Prostate gland (tissue), 2 donors: ENCODE results near the gene PBLD. TPM values are rescaled to one million over a fixed set of nuclear protein-coding genes. Genes with fewer than 3 reads are reported as not detected.

ENCODE experiments used
- DNase-seq: peaks from one replicate; pipeline ENCODE4 v3.0.0-alpha.2; 2019; ENCODE audit warnings: low spot score
- H3K27ac ChIP-seq, 2 donors: fragments of 200-600 bp; sonication (generic); 2 replicates each; pipeline ENCODE4 v1.5.1; 2017 to 2019
- H3K27me3 ChIP-seq: fragments of 200-600 bp; sonication (generic); replicated peaks from 2 replicates; pipeline ENCODE4 v1.5.1; 2019; ENCODE audit not compliant: insufficient read depth
- H3K36me3 ChIP-seq, 2 donors: fragments of 200-600 bp; sonication (generic); 1 replicate in 1 of 2; 2 replicates in 1 of 2; pipeline versions ENCODE4 v1.5.1 to v1.8.1; 2017 to 2019
- H3K4me1 ChIP-seq: fragments of 200-600 bp; sonication (generic); replicated peaks from 2 replicates; pipeline ENCODE4 v1.5.1; 2019
- H3K4me3 ChIP-seq, 2 donors: fragments of 200-600 bp; sonication (generic); 2 replicates each; pipeline ENCODE4 v1.5.1; 2017 to 2019
- H3K9me3 ChIP-seq: fragments of 200-600 bp; sonication (generic); 2 replicates; pipeline ENCODE4 v1.5.1; 2017
- POLR2A ChIP-seq: fragments of 450-650 bp; IDR thresholded peaks from one replicate; pipeline ENCODE4 v1.6.1; 2016; ENCODE audit warnings: antibody characterized with exemption, mild to moderate bottlenecking
- POLR2AphosphoS5 ChIP-seq: sonication (generic); formaldehyde crosslinking; IDR thresholded peaks from one replicate; pipeline ENCODE4 v1.6.1; 2017; ENCODE audit warnings: antibody characterized with exemption
- WGBS: methylation state at CpG from one replicate; pipeline ENCODE4 v1.1.5; 2018; 5-methylcytosine and 5-hydroxymethylcytosine counted together
- intact Hi-C: fragments of 100-400 bp; cut with DNase I; formaldehyde crosslinking; loops from one replicate; pipeline ENCODE4 v1.14.2; 2022
- total RNA-seq, 2 donors: library from RNA; depleted of rRNA; stranded (reverse); fragments of >200 nt; gene quantifications; one replicate each; pipeline ENCODE4 v1.1.0, GENCODE V29; 2016
- TF ChIP-seq, protein P1 (sequence below), 4 experiments: fragments of 200-600 bp in 2 of 4; fragments of 450-650 bp in 2 of 4; sonication (generic) in 2 of 4; IDR thresholded peaks; 1 replicate in 3 of 4; 2 replicates in 1 of 4; pipeline ENCODE4 v1.5.1; 2016 to 2019; ENCODE audit warnings: antibody characterized with exemption in 4 of 4, mild to moderate bottlenecking in 2 of 4, moderate library complexity in 2 of 4

Gene PBLD
- total RNA-seq, 2 donors from 2014 or later: 8.6 to 8.7 TPM

GRCh38 chr10:68242051-68242450 is 90.7 kb downstream of the PBLD start:
- Histone ChIP-seq H3K36me3 (no peaks in the 10 kb centered on the region), H3K27ac (no peak overlapping the region), H3K4me3 (no peak overlapping the region), H3K4me1 (no peaks in the 10 kb centered on the region), H3K27me3 (no peaks in the 10 kb centered on the region), H3K9me3 (no peaks in the 10 kb centered on the region)
- WGBS: 97% methylated on average over 2 of the region's 2 CpGs
- intact Hi-C loops: no loop called here
- no peak for DNase-seq
- TF ChIP-seq POLR2A (no peak), POLR2AphosphoS5 (no peak)
- TF ChIP-seq, protein P1, sequence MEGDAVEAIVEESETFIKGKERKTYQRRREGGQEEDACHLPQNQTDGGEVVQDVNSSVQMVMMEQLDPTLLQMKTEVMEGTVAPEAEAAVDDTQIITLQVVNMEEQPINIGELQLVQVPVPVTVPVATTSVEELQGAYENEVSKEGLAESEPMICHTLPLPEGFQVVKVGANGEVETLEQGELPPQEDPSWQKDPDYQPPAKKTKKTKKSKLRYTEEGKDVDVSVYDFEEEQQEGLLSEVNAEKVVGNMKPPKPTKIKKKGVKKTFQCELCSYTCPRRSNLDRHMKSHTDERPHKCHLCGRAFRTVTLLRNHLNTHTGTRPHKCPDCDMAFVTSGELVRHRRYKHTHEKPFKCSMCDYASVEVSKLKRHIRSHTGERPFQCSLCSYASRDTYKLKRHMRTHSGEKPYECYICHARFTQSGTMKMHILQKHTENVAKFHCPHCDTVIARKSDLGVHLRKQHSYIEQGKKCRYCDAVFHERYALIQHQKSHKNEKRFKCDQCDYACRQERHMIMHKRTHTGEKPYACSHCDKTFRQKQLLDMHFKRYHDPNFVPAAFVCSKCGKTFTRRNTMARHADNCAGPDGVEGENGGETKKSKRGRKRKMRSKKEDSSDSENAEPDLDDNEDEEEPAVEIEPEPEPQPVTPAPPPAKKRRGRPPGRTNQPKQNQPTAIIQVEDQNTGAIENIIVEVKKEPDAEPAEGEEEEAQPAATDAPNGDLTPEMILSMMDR (IDR thresholded peaks at IDR 0.05): no peak

GRCh38 chr10:68239596-68240150 is 93.1 kb downstream of the PBLD start:
- Histone ChIP-seq H3K27ac (no peak overlapping the region), H3K4me3 (no peak overlapping the region), H3K9me3 (no peaks in the 10 kb centered on the region), H3K4me1 (no peaks in the 10 kb centered on the region), H3K27me3 (no peaks in the 10 kb centered on the region), H3K36me3 (no peaks in the 10 kb centered on the region)
- WGBS: 42% methylated on average over 5 of the region's 5 CpGs
- no peak for DNase-seq
- intact Hi-C loops: no loop called here
- TF ChIP-seq, protein P1 (IDR thresholded peaks at IDR 0.05): no peak
- TF ChIP-seq POLR2A: no peak
- TF ChIP-seq POLR2AphosphoS5: no peak

DNA sequence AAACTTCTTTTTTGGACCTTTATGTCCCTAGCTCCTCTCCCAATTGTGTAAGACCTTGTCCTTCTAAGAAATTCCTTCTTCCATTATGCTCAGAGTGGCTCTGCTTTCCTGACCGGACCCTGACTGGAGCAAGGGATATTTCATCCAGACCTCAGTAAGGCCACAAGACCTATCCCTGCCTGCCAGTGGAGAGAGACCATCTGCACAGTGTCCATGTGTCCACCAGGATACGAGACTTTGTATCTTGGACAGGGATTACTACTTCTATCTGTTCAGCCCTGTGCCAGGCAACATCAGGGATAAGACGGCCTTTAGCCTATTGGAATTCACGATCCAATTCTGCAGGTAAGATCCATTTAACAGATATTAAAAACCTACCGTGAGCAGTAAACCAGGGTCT is 93.7 kb downstream of the PBLD start:
- H3K27ac ChIP-seq: no peak overlapping the region
- 97% methylated on average over 5 of the region's 5 CpGs for WGBS
- intact Hi-C loops: no loop called here
- H3K9me3 ChIP-seq: no peaks in the 10 kb centered on the region
- no peaks in the 10 kb centered on the region for H3K36me3 ChIP-seq
- no peaks in the 10 kb centered on the region for H3K27me3 ChIP-seq
- H3K4me3 ChIP-seq: no peak overlapping the region
- DNase-seq: no peak
- H3K4me1 ChIP-seq: no peaks in the 10 kb centered on the region
- no peak for TF ChIP-seq POLR2AphosphoS5
- TF ChIP-seq, protein P1 (IDR thresholded peaks at IDR 0.05): no peak
- TF ChIP-seq POLR2A: no peak

GRCh38 chr10:68238371-68238770 is 94.4 kb downstream of the PBLD start:
- Histone ChIP-seq H3K9me3 (no peaks in the 10 kb centered on the region), H3K4me1 (no peaks in the 10 kb centered on the region), H3K27me3 (no peaks in the 10 kb centered on the region), H3K36me3 (no peaks in the 10 kb centered on the region), H3K27ac (no peak overlapping the region), H3K4me3 (no peak overlapping the region)
- TF ChIP-seq, protein P1 (IDR thresholded peaks at IDR 0.05): no peak
- TF ChIP-seq POLR2A (no peak), POLR2AphosphoS5 (no peak)
- DNase-seq: no peak
- 93% methylated on average over 6 of the region's 6 CpGs for whole genome bisulfite sequencing
- intact Hi-C loops: no loop called here

- intact Hi-C loops: no loop called here
- WGBS: 93% methylated on average over 3 of the region's 3 CpGs
- no peak overlapping the region for H3K4me3 ChIP-seq
Observed at GRCh38 chr10:68237173-68237572, 95.6 kb downstream of the PBLD start.

More at GRCh38 chr10:68237173-68237572, 95.6 kb downstream of the PBLD start:
- Histone ChIP-seq H3K9me3 (no peaks in the 10 kb centered on the region), H3K36me3 (no peaks in the 10 kb centered on the region), H3K4me1 (no peaks in the 10 kb centered on the region), H3K27ac (no peak overlapping the region), H3K27me3 (no peaks in the 10 kb centered on the region)
- no peak for DNase-seq
- TF ChIP-seq POLR2A: no peak
- TF ChIP-seq POLR2AphosphoS5: no peak
- TF ChIP-seq, protein P1 (IDR thresholded peaks at IDR 0.05): no peak
